H1 (cell line): ENCODE results near the gene KCNK4.

Source experiments
- CHD2 ChIP-seq: IDR thresholded peaks from 2 replicates; pipeline ENCODE4 v1.6.1; 2012; ENCODE audit warnings: low read length, improper control_type of control experiment
- EP300 ChIP-seq, 2 experiments: IDR thresholded peaks; 1 replicate in 1 of 2; 2 replicates in 1 of 2; pipeline ENCODE4 v1.6.1; 2011 to 2012; ENCODE audit warnings: low read depth in 2 of 2, low read length in 2 of 2, mild to moderate bottlenecking in 2 of 2, borderline replicate concordance in 1 of 2, inconsistent platforms in 1 of 2, moderate library complexity in 1 of 2
- POLR2A ChIP-seq, 2 experiments: IDR thresholded peaks; 1 replicate in 1 of 2; 2 replicates in 1 of 2; pipeline ENCODE4 v1.6.1; 2011; ENCODE audit warnings: low read depth in 2 of 2, low read length in 2 of 2, mild to moderate bottlenecking in 2 of 2; ENCODE audit errors: control extremely low read depth in 1 of 2
- POLR2AphosphoS5 ChIP-seq: IDR thresholded peaks from 2 replicates; pipeline ENCODE4 v1.6.1; 2011; ENCODE audit warnings: low read depth, low read length
- RAD21 ChIP-seq, 2 experiments: IDR thresholded peaks in 1 of 2; conservative IDR thresholded peaks in 1 of 2; 2 replicates each; pipeline ENCODE4 v1.6.1; 2011; ENCODE audit warnings: low read depth in 2 of 2, low read length in 2 of 2, improper control_type of control experiment in 1 of 2, inconsistent platforms in 1 of 2, mild to moderate bottlenecking in 1 of 2, moderate library complexity in 1 of 2
- SAP30 ChIP-seq: fragments of 300-600 bp; sonication (generic); IDR thresholded peaks from 2 replicates; pipeline ENCODE4 v1.7.1; 2012; ENCODE audit warnings: low read length, moderate library complexity, mild to moderate bottlenecking, inconsistent platforms; ENCODE audit not compliant: insufficient read depth, insufficient replicate concordance
- SRF ChIP-seq: IDR thresholded peaks from 2 replicates; pipeline ENCODE4 v1.6.1; 2011; ENCODE audit warnings: mild to moderate bottlenecking, low read depth, low read length, moderate library complexity
- TAF1 ChIP-seq: IDR thresholded peaks from 2 replicates; pipeline ENCODE4 v1.6.1; 2011; ENCODE audit warnings: mild to moderate bottlenecking, low read depth, low read length
- TF ChIP-seq, protein P1 (sequence below), 3 experiments: IDR thresholded peaks; 1 replicate in 2 of 3; 2 replicates in 1 of 3; pipeline versions ENCODE4 v1.5.1 to v1.6.1; 2011; ENCODE audit warnings: low read length in 3 of 3, mild to moderate bottlenecking in 3 of 3, inconsistent platforms in 2 of 3, low read depth in 1 of 3, moderate library complexity in 1 of 3; ENCODE audit not compliant: insufficient read depth in 1 of 3; ENCODE audit errors: control extremely low read depth in 1 of 3
- TF ChIP-seq, protein P2 (sequence below): IDR thresholded peaks from 2 replicates; pipeline ENCODE4 v1.6.1; 2012; ENCODE audit warnings: inconsistent platforms

DNA sequence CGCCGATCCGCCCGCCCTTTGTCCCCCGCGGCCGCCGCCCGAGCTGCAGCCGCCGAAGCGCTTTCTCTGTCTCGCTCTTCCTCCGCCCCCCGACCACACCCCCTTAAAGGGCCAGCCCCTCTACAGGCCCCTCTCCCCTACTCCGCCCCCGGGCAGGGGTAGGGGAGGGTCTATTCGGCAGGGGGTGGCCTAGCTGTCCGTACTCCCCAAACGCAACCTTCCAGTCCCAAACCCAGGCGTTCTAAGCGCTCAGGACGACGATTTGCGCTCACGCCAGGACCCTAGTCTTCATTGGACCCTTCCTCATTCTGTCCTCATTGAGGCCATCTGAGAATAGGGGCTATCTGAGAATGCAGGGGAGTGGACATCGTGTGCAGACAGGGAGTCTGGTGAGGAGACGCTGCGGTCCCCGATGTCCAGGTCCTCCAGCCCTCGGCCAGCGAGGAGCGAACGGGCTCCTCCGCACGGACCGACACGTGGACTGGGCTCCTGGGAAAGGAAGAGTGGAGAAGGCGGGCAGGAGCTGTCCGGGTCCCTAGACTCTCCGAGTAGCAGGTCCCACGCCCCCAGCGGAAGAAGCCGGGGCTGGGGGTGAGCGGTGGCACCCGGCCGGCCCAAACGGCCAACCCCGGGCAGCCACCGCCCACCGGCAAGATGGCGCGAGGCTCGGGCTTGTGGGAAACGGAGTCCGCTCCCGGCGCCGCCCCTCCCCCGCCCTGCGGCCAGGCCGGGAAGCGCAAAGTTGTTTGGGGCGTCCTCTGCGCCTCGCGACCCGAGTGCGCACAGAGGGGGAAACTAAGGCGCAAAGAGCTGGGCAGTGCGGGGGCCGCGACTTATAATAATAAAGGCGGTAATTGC lies 44.0 kb upstream of the KCNK4 start, which contains the start of gene PPP1R14B:
- TF ChIP-seq POLR2A (IDR thresholded peaks at IDR 0.05; ENCODE audit: control extremely low read depth in 1 of 2, low read depth in 2 of 2, low read length in 2 of 2), result no peak
- TF ChIP-seq, protein P1, sequence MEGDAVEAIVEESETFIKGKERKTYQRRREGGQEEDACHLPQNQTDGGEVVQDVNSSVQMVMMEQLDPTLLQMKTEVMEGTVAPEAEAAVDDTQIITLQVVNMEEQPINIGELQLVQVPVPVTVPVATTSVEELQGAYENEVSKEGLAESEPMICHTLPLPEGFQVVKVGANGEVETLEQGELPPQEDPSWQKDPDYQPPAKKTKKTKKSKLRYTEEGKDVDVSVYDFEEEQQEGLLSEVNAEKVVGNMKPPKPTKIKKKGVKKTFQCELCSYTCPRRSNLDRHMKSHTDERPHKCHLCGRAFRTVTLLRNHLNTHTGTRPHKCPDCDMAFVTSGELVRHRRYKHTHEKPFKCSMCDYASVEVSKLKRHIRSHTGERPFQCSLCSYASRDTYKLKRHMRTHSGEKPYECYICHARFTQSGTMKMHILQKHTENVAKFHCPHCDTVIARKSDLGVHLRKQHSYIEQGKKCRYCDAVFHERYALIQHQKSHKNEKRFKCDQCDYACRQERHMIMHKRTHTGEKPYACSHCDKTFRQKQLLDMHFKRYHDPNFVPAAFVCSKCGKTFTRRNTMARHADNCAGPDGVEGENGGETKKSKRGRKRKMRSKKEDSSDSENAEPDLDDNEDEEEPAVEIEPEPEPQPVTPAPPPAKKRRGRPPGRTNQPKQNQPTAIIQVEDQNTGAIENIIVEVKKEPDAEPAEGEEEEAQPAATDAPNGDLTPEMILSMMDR (IDR thresholded peaks at IDR 0.05; ENCODE audit: control extremely low read depth in 1 of 3, insufficient read depth in 1 of 3, low read depth in 1 of 3, low read length in 3 of 3), result peak in 1 of 3 experiments; percentile 12; a peak in 1 of 4 replicates
- TF ChIP-seq EP300 (IDR thresholded peaks at IDR 0.05; ENCODE audit: borderline replicate concordance in 1 of 2, low read depth in 2 of 2, low read length in 2 of 2), result no peak
- TF ChIP-seq, protein P2, sequence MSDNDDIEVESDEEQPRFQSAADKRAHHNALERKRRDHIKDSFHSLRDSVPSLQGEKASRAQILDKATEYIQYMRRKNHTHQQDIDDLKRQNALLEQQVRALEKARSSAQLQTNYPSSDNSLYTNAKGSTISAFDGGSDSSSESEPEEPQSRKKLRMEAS, result peak; percentile 75
- TF ChIP-seq CHD2, result no peak
- TF ChIP-seq TAF1, result peak; percentile 45
- no peak for TF ChIP-seq RAD21 (IDR thresholded peaks at IDR 0.05 in 1 of 2, conservative IDR thresholded peaks at IDR 0.05 in 1 of 2; ENCODE audit: low read depth in 2 of 2, low read length in 2 of 2)
- TF ChIP-seq SRF, result no peak
- no peak for TF ChIP-seq POLR2AphosphoS5
- peak; percentile 99 for TF ChIP-seq SAP30
